ENCODE data around the gene BMP7.
"Not testable (repeated sequence)": the region's sequence is repeated elsewhere in the genome, so short reads cannot be mapped to it uniquely, and the experiment has no call there.

The BMP7 gene

DNA sequence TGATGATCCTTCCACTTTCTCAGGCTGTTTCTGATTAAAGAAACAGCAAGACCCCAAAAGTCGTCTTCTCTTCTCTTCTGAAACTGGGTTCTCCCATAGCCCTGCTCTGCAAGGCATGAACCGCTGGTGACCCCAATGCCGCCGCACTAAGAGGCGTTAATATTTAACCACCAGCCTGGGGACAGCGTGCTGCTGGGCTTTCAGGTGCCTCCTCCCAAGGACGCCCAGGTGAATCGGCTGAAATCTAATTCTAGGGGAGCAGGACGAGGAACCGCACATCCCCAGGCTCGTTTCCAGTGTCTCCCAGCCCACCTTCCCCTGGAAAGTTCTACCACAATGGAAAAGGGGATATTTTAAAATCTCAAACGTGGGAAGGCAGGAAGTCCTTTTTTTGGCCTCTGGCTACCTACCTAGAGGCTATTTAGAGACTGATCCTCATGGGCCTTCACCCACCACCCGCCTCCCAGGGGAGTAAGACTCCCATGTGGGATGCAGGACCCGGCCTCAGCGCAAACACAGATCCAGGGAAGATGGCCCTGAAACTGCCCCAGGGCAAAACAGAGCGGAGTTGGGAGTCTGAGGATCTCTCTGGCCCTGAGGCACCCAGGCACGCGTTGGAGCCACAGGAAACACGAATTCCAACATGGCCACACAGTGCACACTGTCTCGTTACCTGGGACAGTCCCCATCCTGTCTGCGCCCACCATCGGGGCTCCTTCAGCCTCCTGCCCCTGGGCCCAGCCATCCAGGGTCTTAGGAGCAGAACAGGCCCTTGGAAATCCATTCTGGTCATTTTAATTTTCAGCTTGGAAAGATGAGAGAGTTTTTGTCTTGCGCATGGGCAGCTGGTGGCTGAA lies 56.2 kb downstream of the BMP7 start:
- no peak for DNase-seq

DNA sequence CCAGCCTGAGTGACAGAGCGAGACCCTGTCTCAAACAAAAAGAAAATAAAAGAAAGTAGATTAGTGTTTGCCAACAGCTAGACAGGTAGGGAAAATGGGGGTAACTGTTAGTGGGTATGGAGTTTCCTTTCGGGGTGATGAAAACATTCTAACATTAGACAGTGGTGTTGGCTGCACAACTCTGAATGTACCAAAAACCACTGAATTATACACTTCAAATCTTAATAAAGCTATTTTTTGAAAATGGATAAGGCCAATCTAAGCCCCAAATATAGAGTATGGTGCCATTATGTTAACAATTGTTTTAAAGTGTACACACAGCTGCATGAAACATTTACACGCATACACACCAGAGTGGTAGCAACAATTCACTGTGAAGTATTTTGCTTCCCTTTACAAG lies 57.0 kb downstream of the BMP7 start:
- DNase-seq: no peak

DNA sequence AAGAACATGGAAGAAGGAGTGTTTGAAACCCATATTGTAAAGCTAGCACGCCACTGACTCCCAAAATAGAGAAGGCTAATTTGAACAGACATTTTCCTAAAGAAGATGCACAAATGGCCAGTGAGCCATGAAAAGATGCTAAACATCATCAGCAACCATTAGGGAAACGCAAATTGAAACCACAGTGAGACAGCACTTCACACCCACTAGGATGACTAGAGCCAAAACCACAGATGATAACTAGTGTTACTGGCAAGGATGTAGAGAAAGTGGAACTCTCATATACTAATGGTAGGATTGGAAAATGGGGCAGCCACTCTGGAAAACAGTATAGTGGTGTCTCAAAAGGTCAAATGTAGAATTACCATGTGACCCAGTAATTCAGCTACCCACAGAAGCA lies 58.2 kb downstream of the BMP7 start:
- no peak for DNase-seq

DNA sequence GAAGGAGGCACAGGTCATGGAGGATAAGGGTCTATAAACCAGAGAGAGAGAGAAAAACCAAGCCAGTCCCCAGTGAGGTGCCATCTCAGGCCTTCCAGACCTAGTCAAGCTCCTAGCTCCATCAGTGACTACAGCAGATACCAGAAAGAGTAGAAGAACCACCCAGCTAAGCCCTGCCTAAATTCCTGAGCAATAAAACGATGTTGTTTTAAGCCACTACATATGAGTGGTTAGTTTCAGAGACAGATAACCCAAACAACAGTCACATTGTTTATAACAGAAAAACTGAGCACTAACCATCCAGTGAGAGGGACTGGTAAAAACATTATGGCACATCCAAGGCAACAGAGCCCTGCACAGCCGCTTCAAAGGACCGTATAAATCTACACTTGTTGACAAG lies 59.2 kb downstream of the BMP7 start:
- no peak for DNase-seq

DNA sequence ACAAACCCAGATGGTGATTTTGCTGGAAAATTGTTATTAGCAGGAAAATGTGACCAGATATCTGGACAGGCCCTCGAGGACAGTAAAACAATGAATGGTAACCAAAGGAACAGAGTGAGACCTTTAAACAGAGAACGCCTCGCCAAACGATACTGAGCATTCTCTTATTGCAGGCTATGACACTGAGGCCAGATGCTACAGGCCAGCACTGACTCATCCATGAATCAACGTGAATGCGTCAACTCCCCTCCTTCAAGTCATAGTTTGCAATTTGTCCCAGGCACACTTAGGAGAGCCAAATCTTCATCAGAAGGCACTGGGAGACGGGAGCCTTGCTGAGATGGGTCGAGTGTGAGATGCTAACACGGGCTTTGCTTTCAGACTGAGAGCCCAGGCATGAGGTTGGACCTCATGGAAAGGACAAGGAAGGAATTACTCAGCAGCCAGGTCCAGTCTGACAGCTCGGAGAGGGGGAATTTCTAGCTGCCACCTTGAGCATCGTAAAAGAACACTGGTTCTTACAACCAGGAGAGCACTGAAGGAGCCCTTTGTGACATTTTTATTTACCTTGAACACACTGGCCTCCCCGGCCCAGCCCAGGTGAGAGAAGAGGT lies 60.7 kb downstream of the BMP7 start:
- no peak for DNase-seq

DNA sequence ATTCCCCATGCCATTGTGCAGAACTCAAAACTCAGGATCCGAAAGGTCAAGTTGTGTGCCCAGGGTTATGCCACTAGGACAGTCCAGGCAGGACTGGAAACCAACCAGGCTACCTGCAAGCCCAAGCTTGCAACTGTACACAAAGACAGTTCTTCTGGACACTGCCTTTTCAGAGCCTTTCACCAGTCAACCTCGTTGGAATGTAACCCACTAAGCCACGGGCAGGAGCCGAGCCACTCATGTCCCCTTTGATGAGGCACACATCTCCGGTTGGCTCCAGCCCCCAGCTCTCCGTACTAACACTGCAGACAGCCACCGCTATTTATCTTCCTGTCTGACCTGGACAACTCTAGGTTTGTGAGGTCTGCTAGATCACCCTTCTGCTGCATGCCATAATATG lies 62.5 kb downstream of the BMP7 start:
- DNase-seq: no peak

DNA sequence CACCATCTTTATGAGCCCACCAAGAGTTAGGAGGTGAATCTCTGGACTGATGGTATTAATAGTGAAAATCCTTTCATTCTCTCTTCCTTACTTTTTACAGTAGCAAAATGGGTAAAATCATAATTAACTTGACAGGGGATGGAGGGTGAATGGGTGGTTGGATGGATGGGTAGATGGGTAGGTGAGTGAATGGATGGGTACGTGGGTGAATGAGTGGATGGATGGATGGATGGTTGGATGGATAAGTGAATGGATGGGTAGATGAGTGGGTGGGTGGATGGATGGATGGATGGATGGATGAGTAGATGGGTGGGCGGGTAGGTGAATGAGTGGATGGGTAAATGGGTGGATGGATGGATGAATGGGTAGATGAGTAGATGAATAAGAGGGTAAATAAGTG lies 63.2 kb downstream of the BMP7 start:
- DNase-seq: no peak

DNA sequence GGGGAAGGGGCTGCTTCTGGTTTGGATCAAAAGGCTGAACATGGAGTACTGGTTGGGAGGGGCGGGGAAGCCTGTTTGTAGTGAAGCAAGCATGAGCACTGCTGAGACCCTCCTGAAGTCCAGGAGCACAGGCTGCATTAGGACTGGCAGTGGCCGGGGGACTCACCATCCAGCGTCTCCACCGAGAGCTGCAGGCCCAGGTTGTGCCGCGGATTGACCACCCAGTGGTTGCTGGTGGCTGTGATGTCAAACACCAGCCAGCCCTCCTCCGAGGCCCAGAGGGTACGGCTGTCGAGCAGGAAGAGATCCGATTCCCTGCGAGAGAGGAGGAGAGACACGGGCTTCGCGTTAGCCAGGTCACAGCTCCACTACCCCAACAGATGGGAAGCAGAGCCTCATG lies 64.1 kb downstream of the BMP7 start:
- DNase-seq: no peak

DNA sequence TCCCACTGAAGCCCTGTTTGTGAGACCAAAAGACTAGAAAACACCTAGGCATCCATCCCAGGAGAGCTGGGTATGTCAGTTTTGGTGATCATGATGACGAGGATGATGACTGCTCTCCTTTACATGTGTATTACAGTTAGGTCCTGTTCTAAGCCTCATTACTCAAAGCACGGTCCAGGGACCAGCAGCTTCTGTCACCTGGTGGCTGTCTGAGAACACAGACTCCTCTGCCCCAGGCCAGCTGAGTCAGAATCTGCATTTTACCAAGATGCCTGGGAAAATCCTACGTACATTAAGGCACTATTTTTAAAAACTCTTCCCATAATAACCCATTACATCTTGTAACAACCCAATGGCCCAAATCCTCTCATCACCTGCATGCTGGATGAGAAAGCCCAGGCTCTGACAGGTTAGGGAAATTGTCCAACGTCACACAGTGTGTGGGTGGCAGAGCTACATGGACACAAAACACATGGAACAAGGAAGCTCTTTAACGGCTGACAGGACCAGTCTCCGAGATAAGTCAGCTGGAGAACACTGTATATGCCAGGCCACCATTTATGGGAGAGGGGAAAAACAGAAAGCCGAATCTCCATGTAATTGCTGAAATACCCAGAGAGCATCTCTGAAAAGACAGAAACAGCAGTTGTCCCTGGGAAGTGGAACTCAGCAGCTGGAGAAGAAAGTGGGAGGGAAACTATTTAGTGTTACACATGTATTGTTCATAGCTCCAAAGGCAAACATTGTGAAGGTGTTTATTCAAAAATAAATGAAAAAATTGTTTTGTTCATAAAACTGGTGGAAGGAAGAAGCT lies 65.4 kb downstream of the BMP7 start:
- no peak for DNase-seq

DNA sequence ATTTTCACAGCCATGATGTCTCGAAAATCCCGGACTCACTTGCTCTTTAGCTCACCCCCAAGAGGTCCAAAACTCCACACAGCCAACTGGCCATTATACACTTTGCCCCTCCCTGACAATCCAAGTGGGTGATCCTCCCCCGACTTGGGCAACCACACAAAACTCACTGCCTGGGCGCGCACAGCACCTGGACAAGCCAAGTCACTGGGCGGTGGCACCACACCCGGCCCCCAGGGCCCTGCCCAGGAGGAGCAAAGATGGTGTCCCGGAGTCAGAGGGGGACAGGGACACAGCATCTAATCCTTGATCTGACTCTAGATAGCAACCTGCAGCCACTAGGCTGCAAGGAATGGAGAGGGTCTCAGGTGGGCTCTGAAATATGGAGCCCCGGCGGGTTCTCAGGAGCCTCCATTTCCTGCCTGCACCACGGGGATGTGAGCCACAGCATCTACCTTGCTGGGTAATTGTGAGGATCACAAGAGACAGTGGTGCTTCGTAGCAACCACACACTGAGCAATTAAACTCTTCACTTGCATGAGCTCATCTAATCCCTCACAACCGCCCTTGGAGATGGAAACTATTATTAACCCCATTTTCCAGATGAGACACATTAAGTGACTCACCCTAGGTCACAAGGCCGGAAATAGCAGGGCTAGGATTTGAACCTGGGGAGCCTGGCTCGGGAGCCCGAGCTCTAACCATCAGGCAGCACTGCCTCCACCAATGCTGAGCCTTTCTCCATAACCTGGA lies 66.6 kb downstream of the BMP7 start:
- DNase-seq: no peak

DNA sequence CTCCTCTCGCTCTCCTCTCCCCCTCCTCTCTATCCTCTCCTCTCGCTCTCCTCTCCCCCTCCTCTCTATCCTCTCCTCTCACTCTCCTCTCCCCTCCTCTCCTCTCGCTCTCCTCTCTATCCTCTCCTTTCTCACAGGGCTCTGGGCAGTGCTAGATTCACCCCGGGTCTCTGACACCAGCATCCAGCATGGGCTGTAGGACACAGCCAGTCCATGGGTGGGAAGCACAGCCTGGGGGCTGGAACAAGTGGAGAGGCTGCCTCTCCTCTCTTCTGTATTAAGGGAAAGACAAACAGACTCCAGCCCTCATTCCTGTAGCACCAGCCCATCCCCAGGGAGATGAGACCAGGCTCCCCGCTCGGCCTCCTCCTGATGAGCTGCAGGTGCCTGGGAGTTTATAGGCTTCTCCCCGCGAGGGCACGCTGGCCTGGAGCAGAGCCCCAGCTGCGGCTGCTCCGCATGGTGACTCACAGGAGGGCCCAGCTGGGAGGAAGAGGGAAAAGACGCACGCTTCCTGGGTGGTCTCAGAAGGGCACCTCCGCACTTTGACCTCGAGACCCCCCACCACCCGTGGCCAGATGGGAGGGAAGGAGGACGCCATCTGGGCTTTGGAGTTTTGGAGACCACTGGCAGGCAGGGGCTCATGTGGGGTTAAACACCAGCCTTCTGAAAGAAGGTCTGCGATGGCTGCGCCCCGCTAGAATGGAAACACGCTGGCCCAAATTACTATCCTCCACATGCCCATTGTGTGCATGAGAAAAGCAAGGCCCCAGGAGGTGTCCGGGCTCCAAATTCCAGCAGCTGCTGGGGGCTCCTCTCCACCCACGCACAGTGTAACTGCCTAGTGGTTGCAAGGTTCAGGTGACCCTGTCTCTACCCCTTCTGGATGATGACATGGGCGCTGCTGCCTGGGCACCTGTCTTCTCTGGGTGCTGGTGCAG lies 68.0 kb downstream of the BMP7 start:
- DNase-seq: no peak

DNA sequence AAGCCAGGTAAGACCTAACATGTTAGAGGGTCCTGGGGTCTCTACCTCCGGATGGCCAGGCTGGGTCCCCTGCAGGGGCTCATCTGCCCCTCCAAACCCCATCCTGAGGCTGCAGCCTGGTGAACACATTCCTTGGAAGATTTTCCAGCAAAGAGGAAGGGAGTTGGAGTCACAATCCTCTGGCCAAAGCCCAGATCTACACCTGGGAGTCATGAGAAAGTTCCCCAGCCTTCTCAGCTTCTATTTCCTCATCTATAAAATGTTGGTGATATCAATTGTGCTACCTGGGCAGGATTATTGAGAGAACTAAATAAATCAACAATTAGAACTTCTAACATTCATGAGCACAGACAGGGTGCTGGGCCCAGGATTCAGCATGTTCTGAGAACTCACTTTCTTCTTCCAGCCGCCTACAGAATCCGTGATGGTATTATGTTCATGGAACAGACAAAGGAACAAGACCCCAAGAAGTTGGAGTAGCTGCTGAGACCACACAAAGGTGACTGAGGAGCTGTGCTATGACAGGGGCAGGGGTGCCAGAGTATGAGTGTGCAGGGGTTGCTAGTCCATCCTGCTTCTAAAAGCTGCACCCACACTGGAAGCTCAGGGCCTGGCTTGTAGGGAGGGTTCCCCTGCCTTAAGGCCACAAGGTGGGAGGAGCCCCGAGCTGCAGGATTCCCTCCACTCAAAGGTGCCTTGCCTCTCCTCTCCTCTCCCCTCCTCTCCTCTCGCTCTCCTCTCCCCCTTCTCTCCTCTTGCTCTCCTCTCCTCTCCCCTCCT lies 68.9 kb downstream of the BMP7 start:
- no peak for DNase-seq

DNA sequence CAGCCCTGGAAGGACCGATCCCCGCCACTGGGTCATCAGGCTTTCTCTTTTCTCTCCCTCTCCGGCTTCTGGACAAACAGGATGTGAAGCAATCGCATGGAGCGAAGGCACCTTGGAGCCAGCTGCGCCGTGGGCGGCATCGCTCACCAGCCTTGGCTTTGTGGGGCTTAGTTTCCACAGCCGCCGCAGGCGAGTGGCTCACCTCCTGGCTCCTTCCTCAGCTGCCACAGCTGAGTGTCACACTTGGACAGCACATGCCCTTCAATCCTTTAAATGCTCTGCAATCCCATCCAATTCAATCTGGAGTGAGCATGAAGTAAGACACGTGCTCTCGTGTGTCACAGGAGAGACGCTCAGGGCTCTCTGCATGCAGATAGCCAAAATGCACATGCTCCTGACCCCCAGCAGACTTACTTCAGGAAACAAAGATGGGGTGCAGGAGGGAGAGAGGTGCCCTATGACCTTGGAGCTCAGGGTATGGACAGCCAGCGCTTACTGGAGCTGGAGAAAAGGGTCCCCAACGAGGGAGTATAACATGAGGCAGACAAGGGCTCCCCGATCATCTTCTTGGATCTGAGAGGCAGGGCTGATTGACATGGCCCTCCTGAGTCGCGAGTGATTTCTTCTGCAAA lies 70.9 kb downstream of the BMP7 start:
- DNase-seq: no peak

DNA sequence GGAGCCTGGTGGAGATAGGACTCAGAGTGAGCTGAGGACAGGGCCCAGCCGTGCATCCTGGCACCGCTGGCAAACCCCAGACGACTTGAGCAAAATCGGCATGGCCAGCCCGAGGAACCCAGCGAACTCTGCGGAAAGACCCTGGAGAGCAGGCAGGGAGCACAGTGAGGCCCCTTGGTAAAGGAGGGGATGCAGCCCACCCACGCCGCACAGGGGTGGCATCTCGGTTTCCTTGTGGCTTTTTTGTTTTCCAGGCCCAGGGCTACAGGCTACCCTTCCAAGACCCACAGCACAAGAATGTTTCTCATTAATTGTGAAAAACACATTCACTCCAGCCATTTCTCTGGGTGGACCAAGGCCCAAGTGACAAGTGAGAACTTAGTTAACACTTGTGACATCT lies 71.4 kb downstream of the BMP7 start:
- DNase-seq: no peak

DNA sequence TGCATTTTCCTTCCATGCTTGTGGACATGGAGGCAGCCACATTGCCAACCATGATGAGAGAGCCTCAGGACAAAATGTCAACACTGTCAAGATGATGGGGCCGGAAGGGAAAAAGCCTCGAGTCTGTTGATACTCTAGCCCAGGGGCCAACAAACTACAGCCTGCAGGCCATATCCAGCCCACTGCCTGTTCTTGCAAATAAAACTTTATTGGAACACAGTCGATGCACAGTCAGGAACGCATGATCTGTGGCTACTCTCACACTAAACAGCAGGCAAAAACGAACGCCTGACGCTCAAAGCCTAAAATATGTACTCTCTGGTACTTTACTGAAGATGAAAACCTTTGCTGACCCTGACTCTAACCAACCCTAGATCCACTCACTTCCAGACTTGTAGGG lies 72.3 kb downstream of the BMP7 start:
- no peak for DNase-seq

DNA sequence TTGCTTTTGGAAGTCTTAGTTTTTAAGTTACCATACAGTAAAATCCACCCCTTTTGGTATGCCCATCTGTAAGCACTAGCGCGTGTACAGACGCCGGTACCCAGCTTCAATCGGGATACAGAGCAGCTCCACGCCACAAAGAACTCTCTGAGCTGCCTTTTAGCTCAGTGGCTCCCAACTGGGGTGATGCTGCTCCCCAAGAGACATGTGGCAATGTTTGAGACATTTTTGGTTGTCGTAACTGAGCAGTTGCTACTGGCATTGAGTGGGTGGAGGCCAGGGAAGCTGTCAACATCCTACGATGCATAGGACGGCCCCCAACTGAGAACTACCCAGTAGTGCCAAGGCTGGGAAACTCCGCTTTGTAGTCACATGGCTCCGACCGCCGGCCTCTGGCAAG lies 73.3 kb downstream of the BMP7 start:
- DNase-seq: peak; percentile 4

DNA sequence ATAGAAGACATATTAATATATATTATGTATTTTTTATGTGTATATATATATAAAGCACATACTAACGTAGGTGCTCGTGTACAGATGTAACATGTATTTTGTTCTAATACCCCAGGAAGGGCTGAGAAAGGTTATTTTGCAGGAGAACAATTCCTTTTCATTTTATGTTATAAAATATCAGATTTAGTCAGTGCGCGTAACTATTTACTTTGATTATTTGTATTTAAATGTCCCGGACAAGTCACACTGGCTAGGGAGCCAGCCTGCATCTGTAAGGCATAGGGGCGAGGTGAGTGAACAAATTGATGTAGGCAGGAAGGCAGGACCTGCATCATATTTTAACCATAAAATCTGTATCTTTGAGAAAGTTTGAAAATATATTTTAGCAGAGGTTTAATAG lies 74.1 kb downstream of the BMP7 start:
- no peak for DNase-seq

DNA sequence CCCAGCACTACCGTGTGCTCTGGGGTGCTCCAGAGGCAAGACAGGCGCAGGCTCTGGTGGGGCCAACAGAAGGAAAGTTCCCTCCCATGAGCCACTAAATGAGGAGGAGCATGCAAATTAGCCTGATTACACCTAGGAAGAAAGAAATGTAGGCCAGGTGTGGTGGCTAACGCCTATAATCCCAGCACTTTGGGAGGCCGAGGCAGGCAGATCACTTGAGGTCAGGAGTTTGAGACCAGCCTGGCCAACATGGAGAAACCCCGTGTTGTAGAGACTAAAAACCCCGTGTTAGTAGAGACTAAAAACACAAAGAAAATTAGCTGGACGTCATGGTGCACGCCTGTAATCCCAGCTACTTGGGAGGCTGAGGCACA lies 75.2 kb downstream of the BMP7 start:
- not testable (repeated sequence) for DNase-seq

DNA sequence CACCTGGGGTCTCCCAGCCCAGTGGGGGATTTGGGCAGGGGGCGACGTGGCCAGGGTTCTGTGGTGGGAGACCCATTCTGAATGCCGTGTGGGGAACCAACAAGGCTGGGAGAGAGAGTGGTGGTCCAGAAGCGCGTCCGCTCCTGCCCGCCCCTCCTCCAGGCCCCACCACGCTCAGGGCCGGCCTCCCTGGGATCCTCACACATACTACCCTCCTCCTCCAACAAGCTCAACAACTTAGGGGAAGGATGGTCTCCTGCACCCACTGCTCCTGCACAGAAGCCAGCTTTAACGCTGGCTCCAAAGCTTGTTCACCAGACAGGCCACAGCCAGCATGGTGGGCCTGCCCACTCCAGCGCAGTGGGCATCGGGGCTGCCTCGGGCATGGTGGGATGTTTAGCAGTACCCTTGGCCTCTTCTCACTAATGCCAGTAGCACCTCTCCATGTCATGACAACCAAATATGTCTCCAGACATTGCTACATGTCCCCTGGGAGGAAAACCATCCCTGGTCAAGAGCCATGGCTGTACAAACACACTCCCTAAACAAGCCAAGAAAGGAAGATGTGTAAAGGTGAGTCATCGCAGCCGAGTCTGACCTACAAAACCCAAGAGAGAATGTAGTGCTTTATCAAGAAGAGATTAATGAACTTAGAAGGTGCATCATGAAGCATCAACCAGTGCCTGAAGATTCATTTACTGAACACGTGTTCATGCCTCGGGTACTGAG lies 75.7 kb downstream of the BMP7 start:
- DNase-seq: no peak

DNA sequence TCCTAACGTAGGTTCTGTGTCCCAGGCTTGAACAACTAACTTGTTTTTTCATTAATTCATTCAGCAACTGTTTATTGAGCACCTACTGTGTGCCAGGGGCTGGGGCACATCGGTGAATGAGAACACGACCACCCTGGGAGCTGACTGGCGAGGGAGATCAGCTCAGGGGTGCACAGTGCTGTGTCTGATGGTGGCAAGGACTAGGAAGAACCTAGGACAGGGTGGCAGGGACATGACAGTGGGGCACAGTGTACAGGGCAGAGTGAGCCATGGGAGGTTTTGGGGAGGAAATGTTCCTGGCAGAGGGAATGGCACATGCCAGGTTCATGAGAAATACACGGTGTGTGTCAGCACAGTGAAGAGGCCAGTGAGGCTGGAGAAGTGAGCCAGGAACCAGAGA lies 76.7 kb downstream of the BMP7 start:
- DNase-seq: no peak
